Measurements from ENCODE around the gene GJB3.
"Not testable (repeated sequence)": the region's sequence is repeated elsewhere in the genome, so short reads cannot be mapped to it uniquely, and the experiment has no call there.

The GJB3 gene

DNA sequence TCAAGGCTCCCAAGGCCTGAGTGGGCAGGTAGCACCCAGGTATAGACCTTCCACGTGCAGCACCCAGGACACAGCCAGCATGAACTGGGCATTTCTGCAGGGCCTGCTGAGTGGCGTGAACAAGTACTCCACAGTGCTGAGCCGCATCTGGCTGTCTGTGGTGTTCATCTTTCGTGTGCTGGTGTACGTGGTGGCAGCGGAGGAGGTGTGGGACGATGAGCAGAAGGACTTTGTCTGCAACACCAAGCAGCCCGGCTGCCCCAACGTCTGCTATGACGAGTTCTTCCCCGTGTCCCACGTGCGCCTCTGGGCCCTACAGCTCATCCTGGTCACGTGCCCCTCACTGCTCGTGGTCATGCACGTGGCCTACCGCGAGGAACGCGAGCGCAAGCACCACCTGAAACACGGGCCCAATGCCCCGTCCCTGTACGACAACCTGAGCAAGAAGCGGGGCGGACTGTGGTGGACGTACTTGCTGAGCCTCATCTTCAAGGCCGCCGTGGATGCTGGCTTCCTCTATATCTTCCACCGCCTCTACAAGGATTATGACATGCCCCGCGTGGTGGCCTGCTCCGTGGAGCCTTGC is 19.7 kb upstream of the GJB3 start:
- DNase-seq, result no peak

DNA sequence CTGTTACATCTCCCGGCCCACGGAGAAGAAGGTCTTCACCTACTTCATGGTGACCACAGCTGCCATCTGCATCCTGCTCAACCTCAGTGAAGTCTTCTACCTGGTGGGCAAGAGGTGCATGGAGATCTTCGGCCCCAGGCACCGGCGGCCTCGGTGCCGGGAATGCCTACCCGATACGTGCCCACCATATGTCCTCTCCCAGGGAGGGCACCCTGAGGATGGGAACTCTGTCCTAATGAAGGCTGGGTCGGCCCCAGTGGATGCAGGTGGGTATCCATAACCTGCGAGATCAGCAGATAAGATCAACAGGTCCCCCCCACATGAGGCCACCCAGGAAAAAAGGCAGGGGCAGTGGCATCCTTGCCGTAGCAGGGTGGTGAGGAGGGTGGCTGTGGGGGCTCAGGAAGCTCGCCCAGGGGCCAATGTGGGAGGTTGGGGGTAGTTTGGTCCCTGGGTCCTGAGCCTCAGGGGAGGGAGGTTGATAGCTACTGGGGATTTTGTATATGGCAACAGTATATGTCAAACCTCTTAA is 19.2 kb upstream of the GJB3 start:
- DNase-seq, result no peak

DNA sequence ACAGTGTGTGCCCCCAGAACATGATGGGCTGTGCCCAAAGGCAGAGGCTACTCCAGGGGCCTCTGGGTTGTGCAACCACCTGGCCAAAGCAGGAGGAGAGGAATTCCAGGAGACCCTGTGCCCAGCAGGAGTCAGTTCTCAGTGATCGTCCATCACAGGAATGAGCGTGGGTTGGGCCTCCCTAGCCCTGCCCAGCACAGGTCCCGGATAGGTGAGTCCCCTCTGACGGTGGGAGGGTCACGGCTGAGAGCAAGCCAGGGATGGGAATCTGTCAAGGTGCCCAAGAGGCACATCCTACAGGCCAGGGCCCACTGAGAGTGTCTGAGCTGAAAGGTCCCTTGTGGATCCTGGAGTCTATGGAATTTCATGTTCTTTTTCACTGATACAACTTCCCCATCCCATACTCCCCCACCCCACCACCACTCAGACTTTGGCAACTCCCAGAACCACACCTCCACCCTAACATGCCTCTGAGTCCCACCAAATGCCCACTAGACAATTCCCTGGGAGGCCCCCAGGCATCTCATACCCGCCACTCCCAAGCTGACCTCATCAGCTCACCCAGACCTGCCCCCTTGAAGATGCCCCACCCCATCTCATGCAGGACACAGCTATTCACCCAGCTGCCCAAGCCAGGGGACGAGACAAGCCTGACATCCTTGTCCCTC is 18.4 kb upstream of the GJB3 start:
- no peak for DNase-seq

DNA sequence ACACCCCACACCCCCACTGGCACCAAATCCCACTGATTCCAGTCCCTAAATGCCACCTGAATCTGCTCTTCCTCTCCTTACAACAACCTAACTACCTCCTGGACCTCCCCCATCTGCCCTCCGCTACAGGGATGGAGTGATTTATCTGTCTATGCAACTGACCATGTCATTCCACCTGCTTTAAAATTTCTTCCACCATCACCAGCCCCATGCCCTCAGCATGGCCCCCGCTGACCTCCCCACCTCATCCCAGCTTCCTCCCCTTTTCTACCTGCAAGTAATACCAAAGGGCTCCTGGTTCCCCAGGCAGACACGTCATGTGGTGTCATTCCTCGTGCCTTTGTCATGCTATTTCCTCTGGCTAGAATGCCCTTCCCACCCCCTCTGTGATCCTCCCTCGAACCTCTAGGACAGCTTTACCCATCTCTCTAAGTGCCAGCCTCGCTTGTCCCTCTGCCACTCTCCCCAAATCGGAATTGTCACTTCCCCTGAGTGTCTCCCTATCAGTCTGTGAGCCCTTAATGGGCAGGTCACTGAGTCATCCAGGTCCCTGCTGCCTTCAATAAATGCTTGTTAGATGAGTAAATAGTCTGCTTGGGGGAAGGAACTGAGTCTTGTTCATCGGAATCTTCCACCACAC is 17.8 kb upstream of the GJB3 start:
- no peak for DNase-seq

DNA sequence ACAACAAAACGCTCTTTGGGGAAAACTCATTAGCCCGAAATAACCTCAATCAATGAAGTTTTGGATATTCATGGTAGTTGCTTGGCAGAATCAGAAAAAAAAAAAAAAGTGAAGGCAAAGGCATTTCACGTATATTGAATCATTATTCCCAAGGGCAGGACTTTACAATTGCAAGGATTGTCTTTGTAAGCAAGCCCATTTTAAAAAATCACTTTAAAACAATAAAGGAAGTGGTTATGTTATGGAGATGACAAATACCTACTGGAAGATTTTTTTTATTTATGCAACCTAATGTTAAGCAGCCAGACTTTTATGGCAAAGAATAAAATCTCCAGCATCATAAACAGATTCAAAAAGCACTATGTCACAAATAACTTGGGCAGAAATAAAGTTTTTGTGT is 12.2 kb upstream of the GJB3 start:
- DNase-seq, result no peak

DNA sequence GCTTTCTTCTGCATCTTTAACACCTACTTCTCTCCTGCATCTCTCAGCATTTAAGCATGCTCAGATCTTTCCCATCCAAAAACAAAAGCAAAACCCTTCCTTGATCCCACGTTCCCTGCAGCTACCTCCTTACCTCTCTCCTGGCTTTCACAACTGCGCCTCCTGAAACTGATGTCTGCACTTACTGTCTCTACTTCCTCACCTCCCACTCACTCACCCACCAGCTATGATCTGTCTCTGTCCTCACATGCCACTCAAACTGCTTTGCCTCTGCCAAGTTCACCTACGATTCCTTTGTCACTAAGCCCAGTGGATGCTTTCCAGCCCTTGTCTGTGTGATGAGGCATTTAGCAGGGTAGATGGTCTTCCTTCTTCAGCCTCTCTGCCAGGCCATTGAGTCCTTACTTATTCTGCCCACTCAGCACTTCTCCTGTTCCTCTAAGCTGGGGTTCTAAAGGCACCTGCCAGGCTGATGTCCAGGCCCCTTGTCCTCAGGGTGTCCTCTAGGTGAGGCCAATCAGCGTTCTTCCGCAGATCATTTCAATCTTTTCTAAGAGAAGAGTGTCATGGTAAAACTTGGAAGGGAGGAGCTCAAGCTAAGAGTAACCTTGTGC is 10.0 kb upstream of the GJB3 start:
- DNase-seq, result no peak

DNA sequence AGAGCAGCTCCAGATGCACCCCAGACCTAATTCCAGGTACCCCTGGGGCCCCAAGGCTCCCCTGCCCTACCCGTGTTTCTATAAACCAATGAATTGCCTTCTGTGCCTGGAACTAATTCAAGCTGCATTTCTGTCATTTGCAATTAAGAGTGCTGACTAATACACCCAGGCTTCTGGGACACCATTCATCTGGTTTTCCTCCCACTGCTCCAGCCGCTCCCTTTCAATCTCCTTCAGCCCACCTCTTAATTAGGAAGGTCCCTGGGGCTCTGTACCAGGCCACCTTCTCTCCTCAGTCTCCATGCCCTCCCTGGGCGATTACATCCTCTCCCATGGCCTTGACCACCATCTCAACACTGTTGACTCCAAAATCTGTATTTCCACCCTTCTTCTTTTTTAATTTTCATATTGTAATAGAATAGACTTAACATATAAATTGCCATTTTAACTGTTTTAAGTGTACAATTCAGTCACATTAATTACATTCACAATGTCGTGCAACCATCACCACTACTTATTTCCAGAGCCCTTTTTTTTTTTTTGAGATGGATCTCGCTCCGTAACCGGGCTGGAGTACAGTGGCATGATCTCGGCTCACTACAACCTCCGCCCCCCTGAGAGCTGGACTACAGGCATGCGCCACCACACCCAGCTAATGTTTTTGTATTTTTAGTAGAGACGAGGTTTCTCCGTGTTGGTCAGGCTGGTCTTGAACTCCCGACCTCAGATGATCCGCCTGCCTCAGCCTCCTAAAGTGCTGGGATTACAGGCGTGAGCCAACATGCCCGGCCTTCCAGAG is 9.2 kb upstream of the GJB3 start:
- no peak for DNase-seq

DNA sequence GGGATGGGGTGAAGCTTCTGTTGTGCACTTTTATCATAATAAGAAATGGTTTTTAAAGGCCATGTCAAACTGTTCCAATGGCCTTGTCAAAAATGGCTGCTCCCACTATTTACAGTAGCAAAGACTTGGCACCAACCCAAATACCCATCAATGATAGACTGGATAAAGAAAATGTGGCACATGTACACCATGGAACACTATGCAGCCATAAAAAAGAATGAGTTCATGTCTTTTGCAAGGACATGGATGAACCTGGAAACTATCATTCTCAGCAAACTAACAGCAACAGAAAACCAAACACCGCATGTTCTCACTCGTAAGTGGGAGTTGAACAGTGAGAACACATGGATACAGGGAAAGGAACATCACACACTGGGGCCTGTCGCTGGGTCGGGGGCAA is 7.9 kb upstream of the GJB3 start:
- DNase-seq, result not testable (repeated sequence)

DNA sequence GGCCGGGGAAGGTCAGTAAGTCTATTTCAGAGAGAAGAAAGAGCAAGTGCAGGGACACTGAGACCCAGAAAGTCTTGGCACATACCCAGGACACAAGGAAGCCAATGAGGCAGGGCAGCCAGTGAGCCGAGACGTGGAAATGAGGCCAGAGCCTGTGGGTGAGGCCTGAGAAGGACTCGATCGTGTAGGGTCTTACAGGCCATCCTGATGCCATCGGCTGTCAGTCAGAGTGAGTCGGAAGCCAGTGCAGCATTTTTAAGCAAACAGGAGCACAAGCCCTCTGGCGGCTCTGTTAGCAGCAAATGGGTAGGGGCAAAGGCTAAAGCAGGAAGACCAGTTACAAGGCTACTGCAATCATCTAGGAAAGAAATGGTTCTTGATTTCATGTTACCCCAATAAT is 6.1 kb upstream of the GJB3 start:
- DNase-seq, result no peak

DNA sequence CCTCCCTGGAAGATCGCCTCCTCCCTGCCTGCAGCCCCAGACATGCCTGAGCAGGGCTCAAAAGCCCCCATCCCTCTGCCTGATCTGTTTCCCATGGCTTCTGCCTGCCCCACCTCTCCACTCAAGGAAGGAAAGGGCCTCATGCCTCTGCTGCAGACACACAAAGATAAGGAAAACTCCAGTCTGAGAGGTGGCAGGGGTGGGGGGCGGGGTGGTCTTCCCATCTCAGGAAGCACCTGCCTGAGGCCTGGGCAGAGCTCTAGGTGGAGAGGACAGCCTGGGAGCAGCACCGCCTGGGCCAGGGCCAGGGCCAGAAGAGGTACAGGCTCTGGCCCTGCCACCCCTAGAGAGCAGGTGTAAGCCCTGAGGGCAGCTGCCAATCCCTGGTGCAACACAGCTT is 4.1 kb upstream of the GJB3 start:
- DNase-seq, result no peak

DNA sequence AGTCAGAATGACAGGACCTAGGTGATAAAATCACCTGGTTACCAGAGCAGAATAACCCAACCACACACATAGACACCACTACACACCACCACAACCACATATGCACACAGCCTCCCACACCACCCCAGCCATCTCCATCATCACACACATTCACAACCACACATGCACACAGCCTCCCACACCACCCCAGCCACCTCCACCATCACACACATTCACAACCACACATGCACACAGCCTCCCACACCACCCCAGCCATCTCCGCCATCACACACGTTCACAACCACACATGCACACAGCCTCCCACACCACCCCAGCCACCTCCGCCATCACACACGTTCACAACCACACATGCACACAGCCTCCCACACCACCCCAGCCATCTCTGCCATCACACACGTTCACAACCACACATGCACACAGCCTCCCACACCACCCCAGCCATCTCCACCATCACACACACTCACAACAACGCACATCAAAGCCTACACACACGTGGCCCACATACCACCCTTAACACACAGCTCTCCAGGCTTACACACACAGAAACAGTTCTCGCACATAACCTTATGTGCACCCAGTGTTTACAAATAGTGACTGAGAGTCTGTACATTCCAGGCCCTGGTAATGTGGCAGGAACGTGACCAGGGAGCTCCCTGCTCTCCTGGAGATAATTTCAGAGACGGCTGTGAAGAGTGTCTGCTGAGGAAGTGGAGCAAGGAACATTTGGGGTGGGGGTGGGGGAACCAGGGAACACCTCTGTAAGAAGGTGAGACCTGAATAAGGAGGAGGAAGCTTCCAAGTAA is 3.3 kb upstream of the GJB3 start:
- DNase-seq, result no peak

DNA sequence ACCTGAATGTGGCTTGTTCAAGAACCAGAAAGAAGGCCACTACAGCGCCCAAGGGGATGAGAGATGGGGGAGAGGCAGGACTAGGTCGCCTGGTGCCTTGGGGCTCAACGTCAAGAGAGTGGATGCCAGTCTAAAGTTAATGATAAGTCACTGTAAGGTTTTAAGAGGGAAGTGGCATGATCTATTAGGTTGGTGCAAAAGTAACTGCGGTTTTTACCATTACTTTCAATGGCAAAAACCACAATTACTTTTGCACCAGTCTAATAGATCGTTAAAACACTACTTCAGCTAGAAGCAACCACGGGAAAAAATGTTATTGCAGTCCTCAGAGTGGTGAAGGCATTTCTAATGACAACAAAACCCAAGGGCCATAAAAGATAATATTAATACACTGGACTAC is 2.6 kb upstream of the GJB3 start:
- no peak for DNase-seq

DNA sequence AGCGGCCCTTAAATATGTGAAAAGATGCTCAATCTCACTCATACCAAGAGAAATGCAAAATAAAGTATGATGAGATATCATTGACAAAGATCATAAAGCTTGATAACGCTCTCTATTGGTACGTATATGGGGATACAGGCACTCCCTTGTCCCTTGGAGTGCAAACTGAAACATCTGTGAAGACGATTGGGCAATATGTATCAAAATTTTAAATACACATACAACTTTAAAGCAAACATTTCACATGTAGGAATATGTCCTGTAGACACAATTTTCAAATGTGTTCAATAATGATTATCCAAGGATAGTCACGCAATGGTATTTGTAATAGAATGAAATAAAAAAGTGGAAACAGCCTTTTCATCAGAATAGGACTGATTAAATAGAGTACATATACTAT is 2.0 kb upstream of the GJB3 start:
- no peak for DNase-seq

DNA sequence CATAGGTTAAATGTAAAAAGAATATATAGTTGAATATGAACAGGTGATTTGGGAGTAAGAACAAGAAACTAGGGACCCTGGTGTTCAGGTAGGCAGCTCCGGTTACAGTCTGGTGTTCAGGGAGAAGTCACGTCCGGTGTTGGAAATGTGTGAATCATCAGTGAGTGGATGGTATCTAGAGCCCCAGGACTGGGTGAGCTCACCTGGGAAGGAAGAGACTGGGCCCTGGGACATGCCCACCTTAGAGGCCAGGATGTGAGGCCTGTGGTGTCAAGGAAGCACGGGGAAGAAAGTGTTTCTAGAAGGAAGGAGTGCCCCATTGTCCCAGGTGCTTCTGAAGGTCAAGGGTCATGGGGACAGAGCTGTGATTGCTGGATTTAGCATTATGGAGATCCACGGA is 1.5 kb upstream of the GJB3 start:
- no peak for DNase-seq

DNA sequence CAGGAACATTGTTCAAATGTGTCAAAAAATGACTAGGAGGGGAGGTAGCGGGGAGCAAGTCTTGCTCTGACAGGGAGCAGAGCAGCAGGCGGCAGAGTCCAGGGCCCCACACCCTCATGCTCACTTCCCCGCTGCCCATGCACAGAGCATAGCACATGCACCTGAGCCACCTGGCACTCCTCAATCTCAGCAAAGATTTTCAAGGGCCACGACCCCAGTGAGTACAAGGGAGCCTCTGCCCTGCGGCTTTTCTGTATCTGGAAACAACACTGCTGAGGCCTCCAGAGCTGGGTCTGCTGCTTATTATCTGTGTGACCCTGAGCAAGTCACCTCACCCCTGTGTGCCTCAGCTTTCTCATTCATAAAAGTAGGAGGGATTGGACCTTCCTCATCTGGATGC is 1.1 kb upstream of the GJB3 start:
- no peak for DNase-seq

DNA sequence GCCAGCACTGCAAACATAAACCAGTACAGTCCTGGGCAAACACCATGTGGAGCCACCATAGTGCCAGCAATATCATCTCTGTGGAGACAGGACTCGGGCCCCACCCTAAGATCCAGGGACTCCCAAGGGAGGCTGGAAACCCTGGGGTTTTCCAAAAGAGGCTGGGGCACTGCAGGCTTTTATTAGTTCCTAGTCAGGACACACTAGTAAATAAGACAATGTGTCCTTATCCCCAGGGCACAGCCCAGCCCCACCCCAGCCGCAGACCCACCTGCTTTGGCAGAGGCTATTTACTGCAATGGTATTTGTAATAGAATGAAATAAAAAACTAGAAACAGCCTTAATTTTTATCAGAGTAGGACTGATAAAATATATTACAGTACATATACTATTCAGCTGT is 486 bp upstream of the GJB3 start:
- DNase-seq, result no peak

DNA sequence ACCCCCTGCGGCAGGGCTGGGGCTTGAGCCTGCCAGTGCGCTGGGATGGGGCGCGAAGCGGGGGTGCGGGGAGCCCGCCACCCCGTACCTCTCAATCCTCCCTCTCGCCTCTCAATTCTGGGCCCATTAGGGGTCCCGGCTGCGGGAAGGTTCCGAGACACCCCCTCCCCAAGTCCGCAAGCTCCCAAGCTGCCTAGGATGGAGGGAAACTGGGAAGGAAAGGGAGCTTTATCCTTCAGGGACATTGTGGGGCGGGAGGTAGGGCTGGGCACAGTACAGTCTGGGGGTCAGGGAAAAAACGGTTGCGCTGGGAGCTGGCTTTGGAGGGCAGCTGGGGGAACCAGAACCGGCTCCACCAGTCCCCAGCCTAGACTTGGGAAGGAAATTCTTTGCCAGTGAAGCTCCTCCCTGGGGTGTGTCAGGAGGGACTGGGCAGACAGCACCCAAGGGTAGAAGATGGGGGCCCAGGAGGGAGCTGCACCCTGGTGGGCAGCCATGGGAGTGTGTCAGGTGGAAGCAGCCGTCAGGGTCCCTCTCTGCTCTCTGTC is 904 bp downstream of the GJB3 start:
- DNase-seq, result no peak

DNA sequence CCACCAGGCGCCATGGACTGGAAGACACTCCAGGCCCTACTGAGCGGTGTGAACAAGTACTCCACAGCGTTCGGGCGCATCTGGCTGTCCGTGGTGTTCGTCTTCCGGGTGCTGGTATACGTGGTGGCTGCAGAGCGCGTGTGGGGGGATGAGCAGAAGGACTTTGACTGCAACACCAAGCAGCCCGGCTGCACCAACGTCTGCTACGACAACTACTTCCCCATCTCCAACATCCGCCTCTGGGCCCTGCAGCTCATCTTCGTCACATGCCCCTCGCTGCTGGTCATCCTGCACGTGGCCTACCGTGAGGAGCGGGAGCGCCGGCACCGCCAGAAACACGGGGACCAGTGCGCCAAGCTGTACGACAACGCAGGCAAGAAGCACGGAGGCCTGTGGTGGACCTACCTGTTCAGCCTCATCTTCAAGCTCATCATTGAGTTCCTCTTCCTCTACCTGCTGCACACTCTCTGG is 3.8 kb downstream of the GJB3 start:
- no peak for DNase-seq

DNA sequence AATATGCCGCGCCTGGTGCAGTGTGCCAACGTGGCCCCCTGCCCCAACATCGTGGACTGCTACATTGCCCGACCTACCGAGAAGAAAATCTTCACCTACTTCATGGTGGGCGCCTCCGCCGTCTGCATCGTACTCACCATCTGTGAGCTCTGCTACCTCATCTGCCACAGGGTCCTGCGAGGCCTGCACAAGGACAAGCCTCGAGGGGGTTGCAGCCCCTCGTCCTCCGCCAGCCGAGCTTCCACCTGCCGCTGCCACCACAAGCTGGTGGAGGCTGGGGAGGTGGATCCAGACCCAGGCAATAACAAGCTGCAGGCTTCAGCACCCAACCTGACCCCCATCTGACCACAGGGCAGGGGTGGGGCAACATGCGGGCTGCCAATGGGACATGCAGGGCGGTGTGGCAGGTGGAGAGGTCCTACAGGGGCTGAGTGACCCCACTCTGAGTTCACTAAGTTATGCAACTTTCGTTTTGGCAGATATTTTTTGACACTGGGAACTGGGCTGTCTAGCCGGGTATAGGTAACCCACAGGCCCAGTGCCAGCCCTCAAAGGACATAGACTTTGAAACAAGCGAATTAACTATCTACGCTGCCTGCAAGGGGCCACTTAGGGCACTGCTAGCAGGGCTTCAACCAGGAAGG is 4.3 kb downstream of the GJB3 start:
- no peak for DNase-seq

DNA sequence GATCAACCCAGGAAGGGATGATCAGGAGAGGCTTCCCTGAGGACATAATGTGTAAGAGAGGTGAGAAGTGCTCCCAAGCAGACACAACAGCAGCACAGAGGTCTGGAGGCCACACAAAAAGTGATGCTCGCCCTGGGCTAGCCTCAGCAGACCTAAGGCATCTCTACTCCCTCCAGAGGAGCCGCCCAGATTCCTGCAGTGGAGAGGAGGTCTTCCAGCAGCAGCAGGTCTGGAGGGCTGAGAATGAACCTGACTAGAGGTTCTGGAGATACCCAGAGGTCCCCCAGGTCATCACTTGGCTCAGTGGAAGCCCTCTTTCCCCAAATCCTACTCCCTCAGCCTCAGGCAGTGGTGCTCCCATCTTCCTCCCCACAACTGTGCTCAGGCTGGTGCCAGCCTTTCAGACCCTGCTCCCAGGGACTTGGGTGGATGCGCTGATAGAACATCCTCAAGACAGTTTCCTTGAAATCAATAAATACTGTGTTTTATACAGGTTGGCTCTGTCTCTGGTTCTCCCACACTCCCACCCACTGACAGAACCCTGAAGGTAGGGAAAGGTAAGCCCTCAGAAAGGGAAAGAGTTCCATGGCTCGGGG is 5.0 kb downstream of the GJB3 start:
- no peak for DNase-seq

Data from NCI-H446 treated with DMSO at 0.1 percent for 48 hours (cell line).